NCI-H2196 (cell line): ENCODE data around the gene TBC1D9B.

Source experiments
- DNase-seq: peaks from one replicate; lab custom pipeline; 2025; ENCODE audit not compliant: unreplicated experiment; lab: John Stamatoyannopoulos, UW

TBC1D9B gene

DNA sequence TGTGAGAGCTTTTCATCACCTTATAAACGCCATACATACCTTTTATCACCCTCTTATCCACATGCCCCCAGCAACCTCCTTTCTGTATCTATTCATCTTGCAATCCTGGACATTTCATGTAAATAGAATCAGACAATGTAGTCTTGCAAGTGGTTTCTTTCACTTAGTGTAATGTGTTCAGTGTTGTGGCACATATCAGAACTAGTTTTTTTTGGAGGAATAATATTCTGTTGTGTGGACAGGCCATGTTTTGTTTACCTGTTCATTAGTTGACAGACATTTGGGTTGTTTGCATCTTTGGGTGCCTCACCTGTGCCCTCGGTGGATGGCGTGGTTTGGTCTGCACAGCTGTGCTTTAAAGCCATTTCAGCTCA lies 85.7 kb downstream of the TBC1D9B start:
- no peak for DNase-seq

- peak; percentile 92 for DNase-seq
Measured at GRCh38 chr5:179821298-179822058, 86.2 kb downstream of the TBC1D9B start.

- DNase-seq: peak; percentile 80
Measured at GRCh38 chr5:179820483-179821297, 87.0 kb downstream of the TBC1D9B start, which contains the start of gene SQSTM1. Gene SQSTM1, plus strand, starts transcription at chr5:179820905. Its CDS starts 32 bp downstream, at chr5:179820937.

GRCh38 chr5:179820127-179820482 lies 87.6 kb downstream of the TBC1D9B start:
- peak; percentile 41 for DNase-seq

GRCh38 chr5:179819296-179820126 lies 88.2 kb downstream of the TBC1D9B start:
- peak; percentile 75 for DNase-seq

DNA sequence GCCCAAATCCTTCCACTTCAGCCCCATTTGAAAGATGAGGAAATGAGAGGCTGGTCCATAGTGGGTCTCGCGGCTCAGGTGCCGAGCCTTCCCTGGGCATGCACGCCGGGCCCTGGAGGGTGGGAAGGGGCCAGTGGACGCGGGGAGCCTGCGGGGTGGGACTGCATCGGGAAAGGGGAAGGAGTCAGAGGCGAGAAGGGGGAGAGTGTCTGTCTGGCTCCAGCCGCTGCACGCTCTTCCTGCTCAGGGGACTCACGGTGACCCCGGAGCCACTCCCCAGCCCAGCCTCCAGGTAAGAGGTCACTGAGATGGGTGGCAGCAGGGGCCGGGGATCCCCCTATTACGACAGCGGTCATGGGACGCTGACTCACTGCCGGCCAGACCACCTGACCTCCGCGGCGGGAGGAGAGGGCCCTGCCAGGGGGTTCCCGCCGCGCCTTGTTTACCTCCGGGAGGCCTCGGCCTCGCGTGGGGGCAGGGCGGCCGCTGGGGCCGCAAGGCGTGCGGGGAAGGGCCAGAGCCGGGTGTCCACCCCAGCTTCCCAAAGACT lies 88.9 kb downstream of the TBC1D9B start:
- DNase-seq: peak; percentile 92

- no peak for DNase-seq
Measured at GRCh38 chr5:179817890-179818745, 89.6 kb downstream of the TBC1D9B start.

DNA sequence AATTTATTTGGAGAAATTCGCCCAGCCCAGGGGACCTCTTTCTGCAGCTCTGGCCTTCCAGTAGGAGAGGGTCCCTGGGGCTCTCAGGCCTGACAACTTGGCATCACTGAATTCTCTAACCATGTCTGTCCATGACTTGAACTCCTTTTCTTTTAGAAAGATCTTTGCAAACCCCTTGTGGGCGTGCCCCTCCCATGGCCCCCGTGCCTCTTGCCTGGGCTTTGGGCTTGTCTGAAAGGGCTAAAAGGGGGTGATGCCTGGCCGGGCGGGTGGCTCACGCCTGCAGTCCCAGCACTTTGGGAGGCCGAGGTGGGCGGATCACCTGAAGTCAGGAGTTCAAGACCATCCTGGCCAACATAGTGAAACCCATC lies 90.2 kb downstream of the TBC1D9B start:
- no peak for DNase-seq

DNA sequence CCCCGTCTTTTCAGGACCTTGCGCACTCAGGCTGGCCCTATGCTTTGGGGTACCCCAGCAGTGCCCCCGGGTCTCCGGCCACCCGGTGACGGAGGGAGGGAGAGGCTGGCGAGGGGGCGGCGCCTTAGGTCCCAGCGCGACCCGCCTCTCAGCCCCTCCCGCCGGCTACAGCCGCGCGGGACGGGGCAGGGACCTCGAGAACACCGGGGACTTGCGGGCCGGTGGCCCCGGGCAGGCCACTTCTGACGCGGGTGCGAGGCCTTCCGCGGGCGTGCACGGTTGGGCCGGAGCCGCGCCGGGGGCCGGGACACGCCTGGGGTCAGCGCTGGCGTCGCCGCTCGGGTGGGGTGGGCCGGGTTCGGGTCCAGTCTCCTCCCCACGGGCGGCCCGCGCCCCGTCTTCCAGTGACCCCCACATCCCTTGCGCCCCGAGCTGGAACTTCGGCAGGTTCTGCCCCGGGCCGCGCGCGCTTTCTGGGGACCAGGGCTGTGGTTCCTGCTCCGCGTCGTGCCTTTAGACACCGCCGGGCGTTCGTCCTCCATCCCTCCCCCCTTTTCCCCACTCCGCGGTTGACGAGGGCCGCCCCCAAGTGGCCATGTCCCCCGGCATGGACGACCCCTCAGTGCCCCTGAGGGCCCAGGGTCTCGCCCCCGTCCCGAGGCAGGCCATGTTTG lies 90.8 kb downstream of the TBC1D9B start:
- no peak for DNase-seq

DNA sequence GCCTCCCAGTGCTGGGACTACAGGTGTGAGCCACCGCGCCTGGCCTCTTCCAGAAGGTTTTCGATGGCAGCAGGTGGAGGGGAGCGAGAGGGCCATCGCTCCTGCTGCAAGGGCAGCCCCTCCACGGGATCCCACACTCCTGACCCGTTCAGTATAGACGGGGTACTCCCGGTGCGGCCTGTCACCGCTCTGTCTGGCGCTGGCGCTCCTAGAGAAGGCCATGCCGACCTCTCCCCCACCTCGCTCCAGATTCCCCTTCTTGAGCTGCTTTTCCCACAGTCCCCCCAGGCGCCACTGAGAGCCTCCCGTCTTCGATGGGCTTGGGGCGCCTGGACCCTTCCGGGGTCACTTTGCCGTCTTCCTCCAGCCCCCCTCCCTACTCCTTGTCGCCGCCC lies 91.3 kb downstream of the TBC1D9B start:
- no peak for DNase-seq

DNA sequence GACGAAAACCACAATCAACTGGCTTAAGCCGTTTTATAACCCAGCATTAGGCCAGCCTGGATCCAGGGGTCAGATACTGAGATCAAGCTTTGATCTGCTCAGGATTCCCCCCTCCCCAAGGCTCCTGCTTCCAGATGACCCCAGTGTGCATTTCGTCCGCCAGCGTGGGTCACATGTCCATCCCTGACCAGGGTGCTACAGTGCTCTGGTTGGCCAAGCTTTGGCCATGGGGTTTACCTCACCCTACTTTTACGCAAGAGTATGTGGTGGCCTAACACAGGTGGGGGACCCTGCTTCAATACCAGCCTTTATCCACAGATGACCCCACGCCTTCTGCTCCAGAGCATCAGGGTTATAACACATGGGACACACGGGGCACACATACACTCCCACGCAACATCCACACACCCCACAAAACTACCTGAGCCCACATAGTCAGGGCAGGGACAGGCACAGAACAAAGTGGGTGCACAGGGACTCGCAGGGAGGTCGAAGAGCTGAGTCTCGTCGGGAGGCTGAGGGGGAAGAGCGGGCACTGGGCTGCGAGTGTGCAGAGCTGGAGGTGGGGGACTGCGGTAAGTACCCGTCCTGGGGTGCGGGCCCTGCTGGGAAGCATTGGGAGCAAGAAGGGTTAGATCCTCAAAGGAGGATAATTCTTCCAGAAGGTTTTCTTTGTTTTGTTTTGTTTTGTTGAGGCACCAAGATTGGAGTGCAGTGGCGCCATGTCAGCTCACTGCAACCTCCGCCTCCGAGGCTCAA lies 92.0 kb downstream of the TBC1D9B start:
- no peak for DNase-seq

DNA sequence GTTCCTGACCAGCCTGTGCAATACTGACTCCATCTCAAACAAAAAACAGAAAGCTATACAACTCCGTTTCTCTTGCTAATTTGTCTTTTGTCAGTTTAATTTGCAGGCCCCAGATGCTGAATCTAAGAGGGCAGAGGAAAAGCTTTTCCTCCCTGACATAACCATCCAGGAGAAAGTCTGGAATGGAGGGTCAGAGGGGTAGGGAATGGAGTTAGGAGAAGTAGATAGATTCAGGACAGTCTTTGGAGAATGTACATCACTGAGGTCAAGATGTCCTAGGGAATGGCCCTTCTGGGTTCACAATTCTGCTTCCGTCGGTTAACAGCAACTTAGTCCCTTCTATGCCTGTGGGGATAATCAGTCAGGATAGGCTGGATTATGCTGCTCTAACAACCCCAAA lies 93.6 kb downstream of the TBC1D9B start:
- DNase-seq: no peak

- no peak for DNase-seq
Measured at GRCh38 chr5:179812997-179813607, 94.6 kb downstream of the TBC1D9B start.

DNA sequence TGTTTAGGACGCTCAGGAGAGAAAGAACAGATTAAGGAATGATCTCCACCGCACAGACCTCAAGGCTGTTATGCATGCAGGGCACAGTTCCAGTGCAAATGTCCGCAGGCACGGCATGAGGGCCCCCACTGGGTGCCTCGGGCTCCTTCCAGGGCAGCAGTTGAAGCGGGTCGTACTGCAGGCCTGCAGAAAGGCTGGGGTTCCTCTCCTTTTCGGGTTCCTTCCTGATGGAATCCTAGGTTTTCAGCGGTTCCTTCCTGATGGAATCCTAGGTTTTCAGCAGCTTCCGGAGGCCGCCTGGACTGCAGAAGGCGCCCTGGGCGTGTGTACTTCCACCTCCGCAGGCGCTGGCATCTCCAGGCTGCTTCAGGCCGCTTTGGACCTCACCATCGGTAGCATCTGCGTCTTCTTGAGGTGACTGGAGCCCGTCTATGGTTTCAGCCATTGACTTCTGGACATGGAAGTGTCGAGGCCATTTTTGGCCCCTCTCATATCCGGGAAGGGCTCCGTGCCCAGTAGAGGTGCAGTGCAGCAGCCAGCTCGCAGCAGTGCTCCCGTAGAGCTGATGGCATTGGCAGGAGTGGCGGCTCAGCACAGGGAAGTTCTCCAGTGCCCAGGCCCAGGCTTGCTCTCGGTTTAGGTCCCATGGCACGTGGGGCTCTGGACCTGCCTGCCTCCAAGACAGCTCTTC lies 95.4 kb downstream of the TBC1D9B start:
- no peak for DNase-seq
